NCI-H2171 treated with DMSO at 0.1 percent for 48 hours (cell line): ENCODE results near the gene RNF152.

Source experiments
- DNase-seq: peaks from one replicate; lab custom pipeline; 2025; lab: John Stamatoyannopoulos, UW

The RNF152 gene, protein sequence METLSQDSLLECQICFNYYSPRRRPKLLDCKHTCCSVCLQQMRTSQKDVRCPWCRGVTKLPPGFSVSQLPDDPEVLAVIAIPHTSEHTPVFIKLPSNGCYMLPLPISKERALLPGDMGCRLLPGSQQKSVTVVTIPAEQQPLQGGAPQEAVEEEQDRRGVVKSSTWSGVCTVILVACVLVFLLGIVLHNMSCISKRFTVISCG

DNA sequence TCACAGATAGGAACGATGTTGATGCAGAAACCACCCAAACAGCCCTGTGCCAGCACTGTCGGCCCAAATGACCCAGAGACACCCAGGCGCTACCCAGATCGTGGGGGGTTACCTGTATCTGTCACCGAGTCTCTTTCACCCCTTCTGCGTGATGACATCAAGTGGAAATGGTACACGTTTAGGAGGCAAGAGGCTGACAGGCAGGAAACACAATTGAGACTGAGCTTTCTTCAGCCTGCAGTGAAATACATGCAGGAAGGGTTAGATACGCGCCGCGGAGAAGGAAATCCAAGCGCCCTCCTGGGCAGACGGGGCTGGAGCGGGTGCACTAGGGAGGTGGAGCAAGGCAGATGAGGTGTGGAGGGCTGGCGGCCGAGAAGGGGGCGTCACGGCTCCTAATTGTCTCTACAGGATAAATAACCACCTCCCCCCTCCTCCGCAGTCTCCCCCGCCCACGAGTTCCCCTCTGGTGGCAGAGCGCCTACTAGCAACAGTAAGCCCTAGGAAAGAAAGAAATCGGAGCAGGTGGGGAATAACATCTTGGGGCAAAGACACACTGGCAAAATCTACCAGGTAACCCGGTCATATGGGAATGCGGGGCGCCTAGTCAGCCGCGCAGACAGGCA, at the start of gene RNF152:
Gene RNF152, minus strand, starts transcription at position 325 of the 626 bp plus-strand sequence. CDS start 76,544 bp downstream, outside the sequence.
- peak; percentile 21 for DNase-seq

DNA sequence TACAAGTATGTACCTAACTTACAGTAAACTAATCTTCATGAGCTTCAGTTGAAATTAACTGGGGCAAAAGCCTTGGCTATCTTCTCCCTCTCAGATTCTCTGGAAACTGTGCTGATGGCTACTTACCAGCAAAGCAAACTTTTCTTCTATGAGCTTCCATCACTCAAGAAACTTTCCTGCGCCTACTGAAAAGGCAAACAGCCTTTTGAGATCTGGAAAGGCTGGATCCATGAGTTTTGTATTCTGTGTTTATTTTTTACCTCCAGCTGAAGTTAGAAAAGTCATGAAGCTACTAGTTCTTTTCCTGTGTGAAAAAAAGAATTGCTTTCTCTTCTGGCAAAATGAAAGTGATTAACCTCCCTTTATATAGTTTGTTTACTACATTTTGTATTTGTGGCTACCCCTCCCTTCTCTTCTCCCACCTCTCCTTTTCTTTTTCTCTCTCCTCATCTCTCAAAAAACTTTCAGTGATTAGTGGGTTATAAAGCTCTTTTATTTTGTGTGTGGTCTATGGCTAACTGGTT, 49.2 kb upstream of the RNF152 start:
- DNase-seq = no peak

DNA sequence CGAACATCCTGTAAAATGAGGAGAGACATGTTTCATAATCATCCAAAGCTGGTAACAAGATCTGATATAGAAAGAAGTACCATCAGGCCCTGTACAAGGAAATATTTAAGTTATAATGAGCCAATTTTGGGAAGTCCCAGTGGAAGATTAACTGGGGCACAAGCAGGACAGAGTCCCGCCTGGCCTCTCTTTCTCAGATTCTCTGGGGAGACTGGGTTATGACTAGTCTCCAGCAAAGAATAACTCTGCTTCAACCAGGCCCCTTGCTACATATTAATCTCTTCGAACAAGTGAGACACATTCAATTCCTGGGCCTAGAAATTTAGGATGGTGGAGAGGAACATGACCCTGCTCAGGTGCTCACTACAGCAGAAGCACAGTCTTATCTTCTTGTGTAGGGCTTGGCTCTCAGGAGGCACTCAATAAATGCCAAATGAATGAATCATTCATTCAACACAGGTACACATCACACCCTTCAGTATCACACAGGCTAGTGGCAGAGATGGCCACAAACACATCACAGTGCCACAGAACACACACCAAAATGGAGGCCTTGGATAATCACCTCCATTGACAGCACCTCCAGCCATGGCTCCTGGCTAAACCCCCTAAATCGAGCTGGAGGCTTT, 46.4 kb upstream of the RNF152 start:
- no peak for DNase-seq

DNA sequence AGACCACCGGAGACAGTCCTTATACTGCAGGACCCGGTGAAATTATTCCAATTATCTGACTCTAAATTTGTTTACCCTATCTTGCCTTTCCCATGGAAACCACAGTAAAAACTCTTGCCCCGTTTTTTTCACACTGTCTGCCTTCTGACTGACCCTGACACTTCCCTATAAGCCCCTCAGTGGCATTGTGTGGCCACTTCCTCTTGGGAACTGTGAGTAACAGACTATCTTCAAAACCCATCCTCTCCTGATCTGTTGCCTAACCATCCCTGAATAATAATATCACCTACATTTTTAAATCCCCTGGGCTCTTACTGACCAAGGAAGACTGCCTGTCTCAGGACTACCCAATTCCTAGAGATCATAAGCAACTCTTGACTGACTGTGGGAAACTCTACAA, 42.6 kb upstream of the RNF152 start:
- DNase-seq = no peak

DNA sequence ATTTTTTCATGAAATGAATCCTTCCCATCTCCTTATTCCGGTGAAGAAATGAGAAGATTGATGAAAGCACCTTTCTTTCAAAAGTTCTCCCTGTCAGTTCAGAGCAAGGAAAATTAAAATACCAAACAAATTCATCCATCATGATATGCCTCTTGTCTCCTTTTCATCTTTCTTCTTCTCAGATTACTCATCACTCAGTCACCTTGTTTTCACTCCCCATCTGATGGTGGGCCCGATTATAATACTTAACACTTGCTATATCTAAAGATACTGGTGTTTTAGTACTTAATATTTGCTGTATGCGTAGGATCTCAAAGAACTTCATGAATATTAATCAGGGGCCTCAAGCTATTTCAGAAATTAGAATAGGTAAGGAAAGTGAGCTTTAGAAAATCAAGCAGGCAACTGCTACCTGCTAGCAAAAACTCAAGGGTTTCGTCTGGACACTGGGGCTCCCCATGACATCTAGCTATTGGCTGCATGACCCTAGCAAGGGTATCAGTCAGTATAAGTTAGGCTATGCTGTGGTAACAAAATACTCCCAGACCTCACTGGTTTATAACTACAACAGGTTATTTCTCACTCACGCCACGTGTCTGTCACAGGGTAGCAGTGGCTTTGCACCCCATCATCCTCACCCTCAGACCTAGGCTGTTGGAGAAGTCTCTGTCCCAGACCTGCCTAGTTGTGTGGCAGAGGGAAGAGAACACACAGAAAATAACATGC, 39.0 kb upstream of the RNF152 start:
- no peak for DNase-seq

DNA sequence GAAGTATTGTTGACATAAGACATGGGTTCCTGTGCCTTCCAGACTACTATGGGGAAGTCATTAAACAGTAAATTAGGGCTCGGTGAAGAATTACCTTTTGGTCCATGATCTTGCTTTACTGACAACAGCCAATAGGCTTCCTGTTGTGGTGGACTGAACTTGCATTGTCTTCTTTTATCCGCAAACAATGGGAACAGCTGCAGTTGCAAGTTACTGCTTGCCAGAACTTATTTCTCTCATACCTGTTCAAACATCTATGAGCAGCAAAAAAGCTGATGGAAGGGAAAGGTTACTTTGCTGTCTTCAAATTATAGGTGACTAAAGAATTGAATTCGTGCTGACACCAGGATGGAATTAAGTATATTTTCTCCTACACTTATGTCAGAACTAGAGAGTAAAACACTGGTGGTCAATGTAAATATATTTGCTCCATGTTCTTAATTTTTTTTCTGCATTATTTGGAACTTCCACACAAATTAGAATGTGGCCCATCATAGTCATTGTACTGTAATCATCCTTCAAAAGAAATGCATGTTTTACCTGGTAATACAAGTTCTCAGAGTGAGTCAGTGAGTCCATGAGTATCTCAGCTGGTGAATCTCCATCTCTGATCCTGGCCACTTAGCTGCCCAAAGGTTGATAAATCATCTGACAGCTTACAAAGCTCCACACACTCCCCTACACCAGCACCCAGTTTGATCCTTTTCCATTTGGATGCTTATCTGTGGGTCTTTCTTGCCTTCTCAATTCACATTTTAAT, 37.3 kb upstream of the RNF152 start:
- DNase-seq = no peak

DNA sequence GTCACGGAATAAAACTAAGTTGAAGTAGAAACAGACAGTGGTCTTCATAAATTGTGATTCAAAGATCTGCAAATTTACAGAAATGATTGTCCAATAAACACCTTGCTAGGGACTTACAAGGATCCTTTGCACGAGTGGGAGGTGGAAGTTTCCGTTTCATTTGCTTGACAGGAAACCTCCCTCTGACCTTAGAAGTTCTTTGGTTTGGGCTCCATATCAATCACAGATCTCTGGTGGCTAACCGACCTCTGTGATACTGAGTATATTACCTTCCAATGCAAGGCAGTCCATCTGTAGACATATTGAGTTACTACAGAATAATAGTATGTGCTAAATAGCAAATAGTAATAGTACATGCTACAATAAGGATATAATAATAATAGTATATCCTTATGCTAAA, 33.7 kb upstream of the RNF152 start:
- no peak for DNase-seq

DNA sequence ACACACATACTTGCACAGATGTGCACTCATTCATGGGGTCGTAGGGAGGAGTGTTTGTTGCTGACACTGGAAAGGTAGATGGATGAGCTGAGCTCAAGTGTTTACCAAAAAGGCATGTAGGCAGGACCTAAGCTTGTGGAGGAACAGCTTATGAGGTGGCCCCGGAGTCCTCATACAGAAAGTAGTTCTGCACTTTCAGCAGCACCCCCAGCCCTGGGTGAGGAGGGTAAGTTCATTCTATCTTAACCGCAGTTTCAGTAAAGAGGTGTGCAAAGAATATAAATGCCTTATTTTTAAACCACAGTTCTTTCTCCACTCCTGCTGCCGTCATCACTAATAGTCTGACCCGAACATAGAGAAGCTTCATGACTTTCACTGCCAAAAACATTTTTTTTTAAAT, 31.7 kb upstream of the RNF152 start:
- no peak for DNase-seq

DNA sequence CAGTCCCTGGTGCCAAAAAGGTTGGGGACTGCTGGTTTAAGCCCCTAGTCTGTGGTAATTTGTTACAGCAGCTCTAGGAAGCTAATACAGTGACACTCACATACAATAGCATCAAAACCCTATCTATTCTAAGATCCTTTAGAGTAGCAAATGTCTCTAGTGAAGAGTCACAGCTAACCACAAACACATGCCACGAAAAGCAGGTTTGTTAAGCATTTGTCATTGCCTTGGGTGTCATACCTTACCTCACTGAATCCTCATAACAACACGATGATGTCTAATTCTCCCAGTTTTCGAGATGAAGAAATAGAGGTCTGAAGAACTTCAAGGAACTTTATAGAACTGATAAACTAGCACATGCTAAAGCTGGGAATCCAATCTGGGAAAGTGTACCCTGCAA, 29.6 kb upstream of the RNF152 start:
- no peak for DNase-seq

DNA sequence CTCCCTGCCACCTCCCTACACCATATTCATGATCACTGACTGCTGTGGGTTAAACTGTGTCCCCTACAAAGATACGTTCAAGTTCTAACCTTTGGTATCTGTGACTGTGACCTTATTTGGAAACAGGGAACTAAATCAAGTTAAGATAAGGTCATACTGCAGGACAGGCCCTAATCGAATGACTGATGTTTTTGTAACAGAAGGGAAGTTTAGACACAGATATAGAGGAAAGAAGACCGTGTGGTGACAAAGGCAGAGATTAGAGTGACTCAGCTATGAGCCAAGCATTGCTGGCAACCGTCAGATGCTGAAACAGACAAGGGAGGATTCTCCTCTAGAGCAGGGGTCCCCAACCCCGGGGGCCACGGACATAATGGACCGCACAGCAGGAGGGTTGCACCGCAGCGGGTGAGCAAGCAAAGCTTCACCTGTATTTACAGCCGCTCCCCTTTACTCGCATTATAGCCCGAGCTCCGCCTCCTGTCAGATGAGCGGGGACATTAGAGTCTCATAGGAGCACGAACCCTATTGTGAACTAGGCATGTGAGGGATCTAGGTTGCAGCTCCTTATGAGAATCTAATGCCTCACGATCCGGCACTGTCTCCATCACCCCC, 28.9 kb upstream of the RNF152 start:
- no peak for DNase-seq

DNA sequence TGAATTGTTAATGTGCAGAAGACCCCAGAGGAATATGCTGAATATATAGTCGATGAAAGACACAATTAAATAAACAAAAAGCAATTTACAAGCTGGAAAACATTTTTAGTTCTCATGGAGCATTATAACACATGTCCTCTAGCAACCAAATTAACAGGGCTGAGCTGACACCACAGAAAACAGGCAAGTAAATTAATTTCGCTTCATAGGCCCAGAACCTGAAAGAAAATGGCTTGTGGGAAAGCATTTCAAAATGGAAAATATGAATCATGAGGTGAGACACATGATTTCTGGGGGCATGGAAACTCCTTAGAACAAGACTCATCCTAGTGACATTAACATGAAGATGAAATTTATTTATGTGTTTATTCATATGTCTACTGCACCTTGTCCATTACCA, 25.0 kb upstream of the RNF152 start:
- DNase-seq = no peak

DNA sequence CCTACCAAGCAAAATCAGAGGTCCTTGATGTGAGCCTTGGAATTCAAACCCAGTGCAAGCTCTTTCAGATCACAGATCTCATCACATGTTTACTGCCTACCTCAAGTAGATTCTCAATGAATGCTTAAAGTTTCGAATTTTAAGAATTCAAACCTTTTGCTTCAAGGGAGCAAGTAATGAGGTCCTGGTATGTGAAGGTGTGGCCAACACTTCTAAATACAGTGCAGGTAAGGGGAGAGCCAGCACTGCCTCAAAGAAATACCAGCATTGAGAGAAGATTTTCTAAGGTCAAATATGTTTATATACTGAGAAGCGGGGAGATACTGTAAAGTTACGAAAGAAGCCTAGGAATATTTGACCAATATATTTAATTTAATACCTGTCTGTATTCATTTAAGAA, 19.7 kb upstream of the RNF152 start:
- no peak for DNase-seq

DNA sequence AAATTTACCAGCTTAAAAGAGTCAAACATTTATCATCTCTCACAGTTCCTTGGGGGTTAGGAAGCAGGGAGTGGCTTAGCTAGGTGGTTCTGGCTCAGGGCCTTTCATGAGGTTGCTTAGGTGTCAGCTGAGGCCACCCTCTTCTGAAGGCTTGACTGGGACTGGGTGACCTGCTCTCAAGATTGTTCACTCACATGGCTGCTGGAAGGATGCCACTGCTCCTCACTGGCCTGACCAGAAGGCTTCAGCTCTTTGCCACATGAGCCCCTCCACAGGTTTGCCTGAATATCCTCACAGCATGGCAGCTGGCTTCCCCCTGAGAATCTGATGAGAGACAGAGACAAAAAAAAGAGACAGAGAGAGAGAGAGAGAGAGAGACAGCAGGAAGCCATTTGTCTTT, 17.3 kb upstream of the RNF152 start:
- no peak for DNase-seq

DNA sequence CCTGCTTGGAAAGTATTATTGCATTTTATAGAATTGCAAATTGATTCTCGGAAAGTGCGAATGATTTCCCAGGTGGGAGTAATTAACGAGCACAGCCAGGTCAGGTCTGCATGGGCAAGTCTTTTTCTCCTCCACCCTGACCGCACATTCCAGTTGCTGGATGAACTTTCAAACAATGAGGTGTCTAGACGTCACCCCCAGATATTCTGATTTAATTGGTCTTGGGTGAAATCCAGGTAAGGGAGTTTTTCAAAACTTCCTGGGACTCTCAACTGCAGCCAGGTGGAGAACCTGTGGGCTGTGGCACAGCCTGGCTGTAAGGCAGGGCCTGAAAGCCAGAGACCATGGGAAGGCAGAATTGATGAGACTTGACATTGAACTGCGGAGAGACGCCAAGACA, 15.9 kb upstream of the RNF152 start:
- no peak for DNase-seq

DNA sequence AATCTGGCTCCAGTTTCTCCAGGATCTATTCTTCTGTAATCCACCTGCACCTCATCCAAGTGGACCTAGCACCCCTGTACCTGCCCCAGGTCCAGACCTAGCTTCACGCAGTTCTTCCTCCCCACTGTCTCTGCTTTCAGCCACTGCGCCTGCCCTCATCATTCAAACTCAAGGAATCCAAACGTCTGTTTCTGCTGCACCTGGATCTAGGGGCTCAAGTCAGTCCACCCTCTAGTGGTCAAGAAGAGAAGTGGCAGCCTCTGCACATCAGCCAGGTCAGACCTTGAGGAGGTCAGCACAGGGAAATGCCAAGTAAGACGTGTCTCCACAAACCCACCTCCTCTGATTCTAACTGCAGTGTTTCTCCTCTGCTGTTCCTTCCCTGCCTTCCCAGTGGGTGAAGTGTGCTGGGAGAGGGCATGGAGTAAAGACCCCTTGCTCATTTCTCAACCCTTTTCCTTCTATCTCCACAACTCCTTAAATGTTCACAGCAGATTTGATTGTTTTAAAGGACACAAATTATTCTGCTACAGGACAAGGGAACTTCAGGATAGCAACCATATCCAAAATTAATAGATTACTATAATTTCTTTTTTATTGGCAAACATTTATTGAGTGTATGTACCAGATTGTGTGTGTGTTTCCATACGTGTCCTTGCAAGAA, 8.6 kb upstream of the RNF152 start:
- peak; percentile 32 for DNase-seq

DNA sequence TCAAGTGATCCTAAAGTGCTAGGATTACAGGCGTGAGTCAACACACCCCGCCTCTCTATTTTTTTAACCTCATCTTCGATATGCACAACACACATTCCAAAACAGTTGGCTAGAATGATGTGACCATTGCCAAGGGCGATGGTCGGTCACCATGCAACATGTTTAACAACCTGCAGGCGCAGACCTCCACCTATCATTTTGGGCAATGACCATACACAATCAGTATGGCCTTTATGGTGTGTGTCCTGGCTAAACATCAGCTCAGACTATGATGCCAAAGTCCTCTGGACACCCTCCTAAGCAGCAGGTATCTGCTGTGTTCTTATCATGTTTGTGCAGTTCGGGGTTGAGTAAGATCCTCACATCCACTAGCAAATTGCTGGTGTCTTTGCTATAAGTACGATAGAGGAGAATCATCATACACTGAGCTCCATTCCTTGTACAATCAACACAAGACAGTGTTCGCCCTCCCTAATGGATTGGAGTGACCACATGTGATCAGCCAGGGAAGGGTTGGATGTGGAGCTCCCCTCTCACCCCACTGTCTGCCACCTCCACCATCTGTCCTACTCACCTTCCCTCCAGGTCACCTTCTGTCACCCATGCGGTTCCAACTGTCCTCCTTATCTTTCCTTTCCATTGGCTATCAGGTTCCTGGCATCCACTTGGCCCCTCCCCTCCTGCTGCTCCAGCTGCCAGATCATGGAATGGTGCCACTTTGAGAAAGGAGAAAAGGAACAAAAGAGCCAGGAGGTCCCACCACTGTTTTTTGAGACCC, 7.9 kb upstream of the RNF152 start:
- peak; percentile 51 for DNase-seq

DNA sequence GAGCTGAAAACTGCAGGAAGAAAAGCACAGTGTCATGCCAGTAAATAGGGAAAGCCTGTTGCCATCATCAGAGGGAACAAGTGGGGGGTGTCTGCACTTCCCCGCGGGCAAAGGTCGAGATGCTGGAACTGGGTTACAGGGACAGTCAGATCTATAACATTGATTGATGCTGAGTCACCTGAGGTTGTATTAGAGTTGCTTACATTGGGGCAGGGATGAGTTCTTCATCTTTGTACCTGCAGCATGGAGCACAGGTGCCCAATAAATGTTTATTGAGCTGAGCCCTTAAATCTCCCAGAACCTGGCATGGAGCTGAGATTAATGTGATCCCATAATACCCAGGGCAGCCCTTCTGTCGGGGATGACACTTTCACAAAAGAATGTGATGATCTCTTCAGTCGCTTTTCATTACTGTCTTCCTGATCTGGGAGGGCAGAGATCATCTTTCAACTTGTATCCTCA, 5.9 kb upstream of the RNF152 start:
- no peak for DNase-seq

DNA sequence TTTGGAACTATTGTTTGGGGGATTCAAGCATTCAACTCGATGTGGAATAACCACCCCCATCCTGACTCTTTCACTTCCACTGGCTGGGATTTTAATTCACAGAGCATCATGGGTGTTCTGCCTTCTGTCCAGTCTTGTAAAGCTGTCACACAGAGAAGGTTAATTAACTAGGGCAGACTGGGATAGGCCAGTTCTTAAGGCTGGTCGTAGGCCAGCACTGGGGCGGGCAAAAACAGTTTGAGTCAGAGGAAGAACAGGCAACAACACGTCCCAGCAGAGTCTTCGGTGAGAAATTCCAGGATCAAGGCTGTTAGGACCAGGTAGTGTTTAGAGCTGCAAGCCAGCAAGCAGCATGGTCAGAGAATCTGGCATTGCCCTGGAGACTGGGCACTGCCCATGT, 4.0 kb upstream of the RNF152 start:
- DNase-seq = no peak

DNA sequence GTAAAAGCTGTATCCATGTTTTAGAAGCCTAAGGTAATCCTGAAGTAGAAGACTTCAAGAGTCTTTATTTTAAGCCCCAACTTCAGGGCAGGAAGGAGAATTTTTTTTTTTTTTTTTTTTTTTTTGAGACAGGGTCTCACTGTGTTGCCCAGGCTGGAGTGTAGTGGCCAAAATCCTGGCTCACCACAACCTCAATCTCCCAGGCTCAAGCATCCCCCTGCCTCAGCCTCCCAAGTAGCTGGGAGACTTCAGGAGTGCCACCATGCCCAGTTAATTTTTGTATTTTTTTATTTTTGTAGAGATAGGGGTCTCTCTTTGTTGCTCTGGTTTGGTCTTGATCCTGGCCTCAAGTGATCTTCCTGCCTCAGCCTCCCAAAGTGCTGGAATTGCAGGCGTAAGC, 3.3 kb upstream of the RNF152 start:
- DNase-seq = no peak
